Spleen (tissue), 11 donors: ENCODE results near the gene FHAD1. TPM values are rescaled to one million over a fixed set of nuclear protein-coding genes. Genes with fewer than 3 reads are reported as not detected.
A peak's percentile ranks its signal among the peaks of the same experiment; 100 is the strongest.

Experiments
- DNase-seq: peaks from one replicate; pipeline ENCODE4 v3.0.0-alpha.2; 2020
- H3K27ac ChIP-seq, 8 donors: fragments of 200-600 bp; sonication (generic) in 7 of 8; 1 replicate in 4 of 8; 2 replicates in 4 of 8; pipeline versions ENCODE4 v1.5.0 to v1.8.0; 2016 to 2021; ENCODE audit warnings: inconsistent platforms in 4 of 8, mild to moderate bottlenecking in 4 of 8, moderate library complexity in 1 of 8
- H3K27me3 ChIP-seq, 7 donors: fragments of 200-600 bp; sonication (generic) in 6 of 7; replicated peaks in 1 of 7; 1 replicate in 4 of 7; 2 replicates in 3 of 7; pipeline versions ENCODE4 v1.5.0 to v1.8.0; 2016 to 2021; ENCODE audit warnings: inconsistent platforms in 3 of 7, mild to moderate bottlenecking in 1 of 7
- H3K36me3 ChIP-seq, 6 donors: fragments of 200-600 bp; sonication (generic) in 5 of 6; 1 replicate in 4 of 6; 2 replicates in 2 of 6; pipeline versions ENCODE4 v1.5.0 to v1.8.0; 2016 to 2021; ENCODE audit warnings: inconsistent platforms in 2 of 6
- H3K4me1 ChIP-seq, 6 donors: fragments of 200-600 bp; sonication (generic) in 5 of 6; 1 replicate in 3 of 6; 2 replicates in 3 of 6; pipeline versions ENCODE4 v1.5.0 to v1.8.0; 2016 to 2021; ENCODE audit warnings: inconsistent platforms in 3 of 6
- H3K4me3 ChIP-seq, 8 donors: fragments of 200-600 bp; sonication (generic) in 7 of 8; 1 replicate in 4 of 8; 2 replicates in 4 of 8; pipeline versions ENCODE4 v1.5.0 to v1.8.0; 2016 to 2021; ENCODE audit warnings: inconsistent platforms in 4 of 8, mild to moderate bottlenecking in 4 of 8, moderate library complexity in 2 of 8
- H3K9me3 ChIP-seq, 8 donors: fragments of 200-600 bp; sonication (generic) in 7 of 8; 1 replicate in 4 of 8; 2 replicates in 4 of 8; pipeline versions ENCODE4 v1.5.0 to v1.8.0; 2016 to 2021; ENCODE audit warnings: inconsistent platforms in 4 of 8
- POLR2A ChIP-seq, 3 donors: fragments of 450-650 bp; IDR thresholded peaks; one replicate each; pipeline ENCODE4 v1.5.1; 2017; ENCODE audit warnings: antibody characterized with exemption in 3 of 3, mild to moderate bottlenecking in 1 of 3
- POLR2AphosphoS5 ChIP-seq, 3 donors: sonication (generic); formaldehyde crosslinking; IDR thresholded peaks; one replicate each; pipeline ENCODE4 v1.5.1; 2017; ENCODE audit warnings: antibody characterized with exemption in 3 of 3
- WGBS, 5 donors: extraction: QIAGEN DNeasy Blood & Tissue Kit in 3 of 5; methylation state at CpG; one replicate each; pipeline versions ENCODE4 v1.1.5 to v1.1.7; 2013 to 2018; 5-methylcytosine and 5-hydroxymethylcytosine counted together
- intact Hi-C: fragments of 100-400 bp; cut with DNase I; formaldehyde crosslinking; loops from one replicate; pipeline ENCODE4 v1.15.0; 2023; ENCODE audit warnings: low total_unique reads
- polyA plus RNA-seq, 3 donors: library from polyadenylated mRNA; stranded (reverse); fragments of 200-250 nt; gene quantifications; one replicate each; pipeline ENCODE4 v1.2.1, GENCODE V29; 2013
- total RNA-seq, 7 donors: library from RNA; depleted of rRNA in 3 of 7; stranded (reverse); fragments of >200 nt in 3 of 7; fragmentation: NEBNext Ultra II Directional in 4 of 7; extraction: Animal tissue kit (Norgen Biotek cat#: 25700) in 4 of 7; gene quantifications; one replicate each; pipeline versions ENCODE4 v1.1.0 to v1.2.1, GENCODE V29; 2016 to 2021
- TF ChIP-seq, protein P1 (sequence below), 11 experiments: fragments of 200-600 bp in 7 of 11; fragments of 450-650 bp in 4 of 11; sonication (generic) in 4 of 11; IDR thresholded peaks in 8 of 11; conservative IDR thresholded peaks in 3 of 11; 1 replicate in 7 of 11; 2 replicates in 4 of 11; pipeline versions ENCODE4 v1.4.0 to v1.8.0; 2016 to 2021; ENCODE audit warnings: antibody characterized with exemption in 11 of 11, inconsistent platforms in 4 of 11, mild to moderate bottlenecking in 1 of 11
- donor health status: healthy with polysubstance abuse.
- donor health status: DM: no; HTN: no; CAD: no; lungs with moderate emphysema.
- donor health status: DM: no; HTN: no; CAD: no.
- donor health status: Bipolar disorder and iron deficiency.
- donor health status: healthy.
- donor health status: DM: no; HTN: no; CAD: no.
- donor health status: DM: yes; HTN: yes; CAD: no.

FHAD1 gene
- total and polyA plus RNA-seq, 10 donors, result 0.22 to 1.0 (median 0.28) TPM; not detected in 3

DNA sequence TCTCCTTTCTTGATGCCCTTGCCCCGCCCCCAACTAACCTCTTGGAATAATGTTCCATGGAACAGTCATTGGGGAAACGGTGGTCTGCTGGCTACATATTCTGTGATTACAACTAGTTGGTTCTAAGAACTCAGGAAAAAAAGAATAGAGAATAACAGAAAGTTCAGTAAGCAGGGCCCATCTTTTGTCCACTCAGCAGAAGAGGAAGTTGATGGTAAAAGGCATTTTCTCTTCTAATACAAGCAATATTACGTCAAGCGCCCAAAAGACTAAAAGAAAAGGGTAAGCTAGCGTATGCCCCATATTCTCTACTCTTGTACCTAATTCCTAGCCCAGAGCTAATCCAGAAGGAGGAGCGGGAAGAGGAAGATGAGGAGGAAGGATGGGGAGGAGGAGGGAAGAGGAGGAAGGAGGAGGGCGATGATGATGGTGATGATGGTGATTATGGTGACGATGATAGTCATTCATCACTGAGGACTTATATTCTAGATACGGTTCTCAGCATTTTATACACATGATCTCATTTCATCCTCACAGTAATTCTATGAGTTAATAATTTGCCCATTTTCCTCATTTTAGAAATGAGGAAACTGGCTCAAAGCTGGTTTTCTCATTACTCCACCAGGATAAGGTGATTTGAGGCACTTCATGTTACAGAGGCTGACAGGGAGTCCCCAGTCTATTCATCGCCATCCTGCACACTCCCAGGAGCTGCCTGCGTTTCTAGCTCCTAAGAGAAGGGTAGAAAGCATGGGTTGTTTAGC, 86.1 kb downstream of the FHAD1 start:
- H3K36me3 ChIP-seq, result no peaks in the 10 kb centered on the region
- 85 to 93% (median 88%) methylated on average over 11 of the region's 11 CpGs for WGBS, 5 donors
- peaks cover 5 to 36% (median 13%) of the 10 kb centered on the region in 6 donors for H3K4me1 ChIP-seq
- intact Hi-C loops, result no loop called here
- H3K27ac ChIP-seq, result no peak overlapping the region
- no peaks in the 10 kb centered on the region for H3K9me3 ChIP-seq
- TF ChIP-seq, protein P1, sequence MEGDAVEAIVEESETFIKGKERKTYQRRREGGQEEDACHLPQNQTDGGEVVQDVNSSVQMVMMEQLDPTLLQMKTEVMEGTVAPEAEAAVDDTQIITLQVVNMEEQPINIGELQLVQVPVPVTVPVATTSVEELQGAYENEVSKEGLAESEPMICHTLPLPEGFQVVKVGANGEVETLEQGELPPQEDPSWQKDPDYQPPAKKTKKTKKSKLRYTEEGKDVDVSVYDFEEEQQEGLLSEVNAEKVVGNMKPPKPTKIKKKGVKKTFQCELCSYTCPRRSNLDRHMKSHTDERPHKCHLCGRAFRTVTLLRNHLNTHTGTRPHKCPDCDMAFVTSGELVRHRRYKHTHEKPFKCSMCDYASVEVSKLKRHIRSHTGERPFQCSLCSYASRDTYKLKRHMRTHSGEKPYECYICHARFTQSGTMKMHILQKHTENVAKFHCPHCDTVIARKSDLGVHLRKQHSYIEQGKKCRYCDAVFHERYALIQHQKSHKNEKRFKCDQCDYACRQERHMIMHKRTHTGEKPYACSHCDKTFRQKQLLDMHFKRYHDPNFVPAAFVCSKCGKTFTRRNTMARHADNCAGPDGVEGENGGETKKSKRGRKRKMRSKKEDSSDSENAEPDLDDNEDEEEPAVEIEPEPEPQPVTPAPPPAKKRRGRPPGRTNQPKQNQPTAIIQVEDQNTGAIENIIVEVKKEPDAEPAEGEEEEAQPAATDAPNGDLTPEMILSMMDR (IDR thresholded peaks at IDR 0.05 in 8 of 11, conservative IDR thresholded peaks at IDR 0.05 in 3 of 11), result no peak
- TF ChIP-seq POLR2AphosphoS5 (IDR thresholded peaks at IDR 0.05) (no peak), POLR2A (IDR thresholded peaks at IDR 0.05) (no peak)
- DNase-seq, result peak; percentile 11
- peaks cover 0 to 14% (median 3%) of the 10 kb centered on the region in 7 donors for H3K27me3 ChIP-seq
- no peak overlapping the region for H3K4me3 ChIP-seq

- Histone ChIP-seq H3K4me3 (no peak overlapping the region), H3K27ac (no peak overlapping the region), H3K36me3 (no peaks in the 10 kb centered on the region), H3K4me1 (peaks cover 0 to 20% (median 0%) of the 10 kb centered on the region in 6 donors), H3K27me3 (peaks cover 0 to 3% (median 0%) of the 10 kb centered on the region in 7 donors), H3K9me3 (no peaks in the 10 kb centered on the region)
- intact Hi-C loops, result no loop called here
- WGBS, 5 donors, result 82 to 93% (median 88%) methylated on average over 10 of the region's 10 CpGs
- TF ChIP-seq, protein P1 (IDR thresholded peaks at IDR 0.05 in 8 of 11, conservative IDR thresholded peaks at IDR 0.05 in 3 of 11), result no peak
- TF ChIP-seq POLR2AphosphoS5 (IDR thresholded peaks at IDR 0.05) (no peak), POLR2A (IDR thresholded peaks at IDR 0.05) (no peak)
- DNase-seq, result no peak
Measured at GRCh38 chr1:15334995-15335394, 88.0 kb downstream of the FHAD1 start.

- no peaks in the 10 kb centered on the region for H3K36me3 ChIP-seq
- no peaks in the 10 kb centered on the region for H3K9me3 ChIP-seq
- H3K27me3 ChIP-seq, result peaks cover 0 to 3% (median 0%) of the 10 kb centered on the region in 7 donors
- intact Hi-C loops, result no loop called here
- no peak overlapping the region for H3K27ac ChIP-seq
- peak; percentile 41 for DNase-seq
- TF ChIP-seq POLR2AphosphoS5 (IDR thresholded peaks at IDR 0.05), result peak in 1 of 3 donors; percentile 16
- no peak for TF ChIP-seq POLR2A (IDR thresholded peaks at IDR 0.05)
- 36 to 74% (median 72%) methylated on average over 7 of the region's 7 CpGs for WGBS, 5 donors
- H3K4me1 ChIP-seq, result peaks cover 0 to 20% (median 0%) of the 10 kb centered on the region in 6 donors
- H3K4me3 ChIP-seq, result no peak overlapping the region
Measured at GRCh38 chr1:15336866-15337265, 89.8 kb downstream of the FHAD1 start.

- DNase-seq, result no peak
- H3K27me3 ChIP-seq, result peaks cover 0 to 10% (median 0%) of the 10 kb centered on the region in 7 donors
- intact Hi-C loops, result no loop called here
- TF ChIP-seq, protein P1 (IDR thresholded peaks at IDR 0.05 in 8 of 11, conservative IDR thresholded peaks at IDR 0.05 in 3 of 11), result no peak
- TF ChIP-seq POLR2A (IDR thresholded peaks at IDR 0.05) (no peak), POLR2AphosphoS5 (IDR thresholded peaks at IDR 0.05) (no peak)
- WGBS, 5 donors, result 54 to 70% (median 63%) methylated on average over 17 of the region's 17 CpGs
- no peaks in the 10 kb centered on the region for H3K9me3 ChIP-seq
- no peaks in the 10 kb centered on the region for H3K36me3 ChIP-seq
- H3K4me1 ChIP-seq, result peaks cover 0 to 21% (median 0%) of the 10 kb centered on the region in 6 donors
- H3K27ac ChIP-seq, result peak overlapping the region in 3 of 8 donors; percentile 1 to 38 (median 20)
- H3K4me3 ChIP-seq, result no peak overlapping the region
Measured at GRCh38 chr1:15337656-15338402, 90.8 kb downstream of the FHAD1 start.
